RWPE2 (cell line): Measurements from ENCODE around the gene ZNF587B.
"Not testable (repeated sequence)": the region's sequence is repeated elsewhere in the genome, so short reads cannot be mapped to it uniquely, and the experiment has no call there.

ENCODE experiments used
- ATAC-seq: fragments of 200-7000 bp; cut with Tn5 transposase; 3 replicates; pipeline ENCODE4 v1.9.1; 2021; ENCODE audit warnings: low read depth
- DNase-seq: peaks from one replicate; pipeline ENCODE4 v3.0.0-alpha.2; 2020; ENCODE audit warnings: low spot score
- H3K27ac ChIP-seq: fragments of 450-650 bp; 2 replicates; pipeline ENCODE4 v1.5.1; 2017; ENCODE audit warnings: mild to moderate bottlenecking; ENCODE audit not compliant: poor library complexity, severe bottlenecking
- H3K27me3 ChIP-seq: fragments of 250-450 bp; sonication (Bioruptor Pico); 2 replicates; pipeline ENCODE4 v1.5.1; 2021; ENCODE audit warnings: mild to moderate bottlenecking, moderate library complexity; ENCODE audit not compliant: insufficient read depth, poor library complexity, severe bottlenecking
- H3K36me3 ChIP-seq: fragments of 250-450 bp; sonication (Bioruptor Pico); 2 replicates; pipeline ENCODE4 v1.5.1; 2020; ENCODE audit warnings: low read depth, mild to moderate bottlenecking, moderate library complexity
- H3K4me1 ChIP-seq: fragments of 250-450 bp; sonication (Bioruptor Pico); 2 replicates; pipeline ENCODE4 v1.5.1; 2021; ENCODE audit warnings: mild to moderate bottlenecking, moderate library complexity; ENCODE audit not compliant: insufficient read depth, poor library complexity, severe bottlenecking
- H3K4me3 ChIP-seq: fragments of 250-450 bp; sonication (Bioruptor Pico); 2 replicates; pipeline ENCODE4 v1.5.1; 2021; ENCODE audit warnings: mild to moderate bottlenecking, moderate library complexity; ENCODE audit not compliant: severe bottlenecking
- H3K9me3 ChIP-seq: fragments of 250-450 bp; sonication (Bioruptor Pico); 2 replicates; pipeline ENCODE4 v1.5.1; 2021; ENCODE audit warnings: mild to moderate bottlenecking, moderate library complexity; ENCODE audit not compliant: severe bottlenecking
- TF ChIP-seq, protein P1 (sequence below): fragments of 450-650 bp; IDR thresholded peaks from one replicate; pipeline ENCODE4 v1.5.1; 2017; ENCODE audit warnings: mild to moderate bottlenecking, moderate library complexity; ENCODE audit not compliant: poor library complexity, severe bottlenecking

Gene ZNF587B

DNA sequence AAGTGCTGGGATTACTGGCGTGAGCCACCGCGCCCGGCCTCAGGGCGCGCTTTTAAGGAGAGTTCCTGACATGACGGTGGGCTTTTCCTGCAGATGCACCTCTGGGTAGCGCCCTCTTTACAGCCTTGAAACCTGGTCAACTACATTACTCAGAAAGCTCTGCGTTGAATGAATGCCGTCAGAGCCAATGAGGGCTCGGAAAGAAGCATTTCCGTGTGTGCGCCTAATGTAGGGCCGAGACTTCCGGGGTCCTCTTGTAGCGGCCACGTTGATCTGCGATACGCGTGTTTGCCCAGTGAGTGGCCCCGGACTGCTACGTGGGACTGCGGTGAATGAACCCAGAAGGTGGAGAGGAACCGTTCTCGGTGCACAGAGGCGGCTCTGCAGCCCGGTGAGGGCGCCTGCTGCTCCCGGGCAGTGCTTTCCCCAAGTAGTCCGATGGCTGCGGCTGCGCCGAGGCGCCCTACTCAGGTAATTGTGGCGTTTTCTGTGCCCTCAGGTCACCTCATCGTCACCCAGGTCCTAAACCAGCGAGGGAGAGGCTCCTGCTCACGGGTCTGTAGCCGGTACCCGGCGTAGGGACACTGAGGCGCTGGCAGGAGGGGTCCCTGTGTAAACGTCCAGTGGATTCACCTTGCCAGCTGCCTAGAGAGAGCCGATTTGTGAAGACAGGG lies 10.5 kb upstream of the ZNF587B start:
- Histone ChIP-seq H3K4me1 (no peaks in the 10 kb centered on the region), H3K9me3 (no peaks in the 10 kb centered on the region), H3K36me3 (peaks cover 16% of the 10 kb centered on the region), H3K27me3 (no peaks in the 10 kb centered on the region), H3K27ac (peak overlapping the region; percentile 32), H3K4me3 (peak overlapping the region; percentile 68)
- TF ChIP-seq, protein P1, sequence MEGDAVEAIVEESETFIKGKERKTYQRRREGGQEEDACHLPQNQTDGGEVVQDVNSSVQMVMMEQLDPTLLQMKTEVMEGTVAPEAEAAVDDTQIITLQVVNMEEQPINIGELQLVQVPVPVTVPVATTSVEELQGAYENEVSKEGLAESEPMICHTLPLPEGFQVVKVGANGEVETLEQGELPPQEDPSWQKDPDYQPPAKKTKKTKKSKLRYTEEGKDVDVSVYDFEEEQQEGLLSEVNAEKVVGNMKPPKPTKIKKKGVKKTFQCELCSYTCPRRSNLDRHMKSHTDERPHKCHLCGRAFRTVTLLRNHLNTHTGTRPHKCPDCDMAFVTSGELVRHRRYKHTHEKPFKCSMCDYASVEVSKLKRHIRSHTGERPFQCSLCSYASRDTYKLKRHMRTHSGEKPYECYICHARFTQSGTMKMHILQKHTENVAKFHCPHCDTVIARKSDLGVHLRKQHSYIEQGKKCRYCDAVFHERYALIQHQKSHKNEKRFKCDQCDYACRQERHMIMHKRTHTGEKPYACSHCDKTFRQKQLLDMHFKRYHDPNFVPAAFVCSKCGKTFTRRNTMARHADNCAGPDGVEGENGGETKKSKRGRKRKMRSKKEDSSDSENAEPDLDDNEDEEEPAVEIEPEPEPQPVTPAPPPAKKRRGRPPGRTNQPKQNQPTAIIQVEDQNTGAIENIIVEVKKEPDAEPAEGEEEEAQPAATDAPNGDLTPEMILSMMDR, result peak; percentile 23
- DNase-seq, result peak; percentile 79
- ATAC-seq, result peak; percentile 90

DNA sequence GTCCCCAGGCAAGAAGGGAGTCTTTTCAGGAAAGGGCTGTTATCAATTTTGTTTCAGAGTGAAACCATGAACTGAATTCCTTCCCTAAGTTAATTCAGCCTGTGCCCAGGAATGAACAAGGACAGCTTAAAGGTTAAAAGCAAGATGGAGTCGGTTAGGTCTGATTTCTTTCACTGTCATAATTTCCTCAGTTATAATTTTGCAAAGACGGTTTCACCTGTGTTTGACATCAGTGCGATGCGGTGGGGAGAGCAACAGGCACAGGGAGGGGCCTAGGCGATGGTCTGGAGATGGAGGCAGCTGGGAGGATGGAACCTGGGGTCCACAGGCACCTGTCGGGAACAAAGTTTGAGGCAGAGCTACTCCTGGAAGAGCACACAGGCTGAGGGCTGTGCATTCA lies 9.5 kb upstream of the ZNF587B start:
- Histone ChIP-seq H3K27me3 (no peaks in the 10 kb centered on the region), H3K36me3 (peaks cover 21% of the 10 kb centered on the region), H3K9me3 (no peaks in the 10 kb centered on the region), H3K27ac (peak overlapping the region; percentile 32), H3K4me1 (no peaks in the 10 kb centered on the region), H3K4me3 (peak overlapping the region; percentile 68)
- no peak for DNase-seq
- TF ChIP-seq, protein P1, result no peak
- no peak for ATAC-seq

DNA sequence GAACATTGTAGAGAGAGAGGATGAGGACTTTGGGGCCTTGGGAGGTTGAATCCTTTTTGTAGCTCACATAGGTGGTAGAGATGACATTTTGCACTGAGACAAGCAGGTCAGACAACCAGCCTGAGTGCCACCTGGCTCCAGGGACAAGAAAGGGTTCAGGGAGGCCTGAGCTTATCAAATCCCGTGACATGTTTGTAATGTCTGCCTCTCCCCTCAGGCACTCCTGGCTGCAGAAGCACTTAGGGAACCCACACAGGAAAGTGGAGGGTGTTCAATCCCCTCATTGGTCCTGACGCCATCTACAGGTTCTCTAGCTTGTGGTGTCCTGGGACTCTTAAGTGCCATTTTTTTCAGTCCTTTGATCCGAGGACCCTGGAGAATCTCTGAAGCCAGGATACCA lies 9.0 kb upstream of the ZNF587B start:
- H3K4me1 ChIP-seq, DNase-seq, H3K9me3 ChIP-seq, ATAC-seq, H3K27me3 ChIP-seq, H3K27ac ChIP-seq, H3K4me3 ChIP-seq: not testable (repeated sequence)
- peaks cover 26% of the 10 kb centered on the region for H3K36me3 ChIP-seq

DNA sequence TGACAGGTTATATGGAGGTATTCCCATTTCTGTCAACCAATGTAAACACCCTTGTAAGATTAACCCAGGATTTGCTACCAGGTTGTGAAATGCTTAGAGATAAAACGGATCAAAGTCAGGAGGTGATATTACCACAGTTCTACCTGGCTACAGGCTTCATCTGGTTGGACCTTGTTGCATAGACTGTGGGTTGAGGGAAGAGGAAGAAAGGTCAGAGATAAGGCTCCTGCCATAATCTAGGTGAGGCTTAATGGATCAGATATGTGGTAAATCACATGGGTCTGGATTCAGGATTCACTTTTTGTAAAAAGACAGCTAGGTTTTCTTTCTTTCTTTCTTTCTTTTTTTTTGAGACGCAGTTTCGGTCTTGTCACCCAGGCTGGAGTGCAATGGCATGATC lies 8.6 kb upstream of the ZNF587B start:
- H3K9me3 ChIP-seq, H3K4me3 ChIP-seq, DNase-seq, H3K27ac ChIP-seq, ATAC-seq, H3K4me1 ChIP-seq, H3K27me3 ChIP-seq: not testable (repeated sequence)
- peaks cover 30% of the 10 kb centered on the region for H3K36me3 ChIP-seq

DNA sequence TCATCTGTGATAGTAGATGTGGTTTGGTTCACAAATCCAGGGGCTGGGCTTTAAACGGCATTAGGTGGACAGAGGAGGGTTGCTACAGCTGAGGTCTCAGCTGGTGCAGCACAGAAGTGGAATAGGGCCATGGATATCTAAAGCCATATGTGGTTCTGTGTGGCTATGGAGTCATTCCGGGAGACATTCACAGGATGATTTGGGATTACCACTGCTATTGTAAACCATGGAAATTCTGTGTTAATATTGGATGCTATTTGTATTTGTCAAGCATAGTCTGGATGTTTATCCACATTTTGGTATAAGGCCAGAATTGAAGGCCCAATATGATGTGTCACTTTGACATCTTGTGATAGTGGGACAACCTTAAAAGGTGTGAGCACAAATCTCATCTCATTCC lies 6.9 kb upstream of the ZNF587B start:
- H3K9me3 ChIP-seq, H3K4me3 ChIP-seq, H3K27ac ChIP-seq, H3K4me1 ChIP-seq, DNase-seq, H3K27me3 ChIP-seq, ATAC-seq: not testable (repeated sequence)
- peaks cover 43% of the 10 kb centered on the region for H3K36me3 ChIP-seq

DNA sequence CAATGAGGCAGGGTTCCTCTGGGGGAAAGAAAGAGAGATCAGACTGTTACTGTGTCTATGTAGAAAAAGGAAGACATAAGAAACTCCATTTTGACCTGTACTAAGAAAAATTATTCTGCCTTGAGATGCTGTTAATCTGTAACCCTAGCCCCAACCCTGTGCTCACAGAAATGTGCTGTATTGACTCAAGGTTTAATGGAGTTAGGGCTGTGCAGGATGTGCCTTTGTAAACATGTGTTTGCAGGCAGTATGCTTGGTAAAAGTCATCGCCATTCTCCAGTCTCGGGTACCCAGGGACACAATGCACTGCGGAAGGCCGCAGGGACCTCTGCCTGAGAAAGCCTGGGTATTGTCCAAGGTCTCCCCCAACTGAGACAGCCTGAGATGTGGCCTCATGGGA lies 6.5 kb upstream of the ZNF587B start:
- DNase-seq, H3K27ac ChIP-seq, H3K4me1 ChIP-seq, H3K27me3 ChIP-seq, H3K4me3 ChIP-seq, H3K9me3 ChIP-seq, ATAC-seq: not testable (repeated sequence)
- peaks cover 43% of the 10 kb centered on the region for H3K36me3 ChIP-seq

DNA sequence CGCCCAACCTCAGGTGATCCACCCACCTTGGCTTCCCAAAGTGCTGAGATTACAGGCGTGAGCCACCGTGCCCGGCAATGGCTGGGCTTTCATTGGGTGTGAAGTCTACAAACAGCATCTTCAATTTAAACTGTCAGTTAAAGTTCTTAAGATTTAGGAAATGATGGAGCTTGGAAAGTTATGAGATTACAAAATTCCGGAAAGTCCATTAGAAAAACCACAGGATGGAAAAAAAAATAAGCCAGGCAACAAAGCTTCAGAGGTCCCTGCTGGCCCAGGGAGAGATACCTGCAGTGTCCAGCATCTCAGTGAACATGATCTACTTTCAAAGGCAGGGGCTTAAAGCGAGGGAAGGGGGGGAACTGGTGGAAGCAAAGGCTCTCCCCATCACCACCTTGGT lies 4.6 kb upstream of the ZNF587B start:
- H3K36me3 ChIP-seq, result peaks cover 52% of the 10 kb centered on the region
- H3K27ac ChIP-seq, result no peak overlapping the region
- peaks cover 3% of the 10 kb centered on the region for H3K4me1 ChIP-seq
- H3K9me3 ChIP-seq, result no peaks in the 10 kb centered on the region
- ATAC-seq (no peak), DNase-seq (no peak)
- no peaks in the 10 kb centered on the region for H3K27me3 ChIP-seq
- H3K4me3 ChIP-seq, result no peak overlapping the region
- TF ChIP-seq, protein P1, result no peak
